Duodenal mucosa (tissue), 2 donors: ENCODE measurements around the gene NUDT6.
A peak's percentile ranks its signal among the peaks of the same experiment; 100 is the strongest.
"Not testable (repeated sequence)": the region's sequence is repeated elsewhere in the genome, so short reads cannot be mapped to it uniquely, and the experiment has no call there.

ENCODE experiments used
- H3K27ac ChIP-seq: one replicate; pipeline ENCODE4 v1.7.0; 2013; ENCODE audit warnings: low read depth, low read length
- H3K27me3 ChIP-seq, 2 donors: one replicate each; pipeline ENCODE4 v1.7.0; 2013; ENCODE audit warnings: low read length in 2 of 2, control low read depth in 1 of 2; ENCODE audit not compliant: insufficient read depth in 2 of 2, control insufficient read depth in 1 of 2
- H3K36me3 ChIP-seq, 2 donors: one replicate each; pipeline ENCODE4 v1.7.0; 2013; ENCODE audit warnings: low read length in 2 of 2, control low read depth in 1 of 2; ENCODE audit not compliant: insufficient read depth in 2 of 2, control insufficient read depth in 1 of 2
- H3K4me1 ChIP-seq, 2 donors: one replicate each; pipeline ENCODE4 v1.7.0; 2013; ENCODE audit warnings: low read length in 2 of 2, control low read depth in 1 of 2; ENCODE audit not compliant: insufficient read depth in 2 of 2, control insufficient read depth in 1 of 2
- H3K4me3 ChIP-seq, 2 donors: one replicate each; pipeline ENCODE4 v1.7.0; 2013; ENCODE audit warnings: low read length in 2 of 2, low read depth in 1 of 2
- H3K9ac ChIP-seq, 2 donors: one replicate each; pipeline ENCODE4 v1.7.0; 2013; ENCODE audit warnings: low read length in 2 of 2, low read depth in 1 of 2
- H3K9me3 ChIP-seq, 2 donors: one replicate each; pipeline ENCODE4 v1.7.0; 2013; ENCODE audit warnings: low read length in 2 of 2, control low read depth in 1 of 2; ENCODE audit not compliant: control insufficient read depth in 1 of 2

Gene NUDT6

DNA sequence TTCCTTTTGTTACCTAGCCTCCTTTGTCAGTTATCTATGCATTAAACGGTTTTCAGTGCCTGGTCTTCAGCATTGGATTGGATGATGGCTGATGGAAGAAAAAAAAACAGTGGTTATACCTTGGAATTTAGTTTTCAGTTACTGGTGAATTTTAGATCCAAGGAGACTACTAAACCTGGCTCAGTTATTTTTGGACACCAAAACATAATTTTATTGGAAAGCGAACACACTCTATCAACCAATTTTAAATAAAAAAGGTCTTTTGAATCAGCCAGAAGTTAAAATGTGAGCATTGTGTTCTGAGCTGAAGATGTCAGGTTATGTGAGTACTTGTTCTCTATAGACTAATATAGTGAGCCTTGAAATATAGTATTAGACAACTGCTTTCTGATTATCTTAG, 63.7 kb downstream of the NUDT6 start:
- H3K27me3 ChIP-seq: no peaks in the 10 kb centered on the region
- no peak overlapping the region for H3K9ac ChIP-seq
- no peak overlapping the region for H3K4me3 ChIP-seq
- H3K27ac ChIP-seq: no peak overlapping the region
- no peaks in the 10 kb centered on the region for H3K36me3 ChIP-seq
- H3K4me1 ChIP-seq: peaks cover 0 to 5% of the 10 kb centered on the region in 2 donors
- no peaks in the 10 kb centered on the region for H3K9me3 ChIP-seq

DNA sequence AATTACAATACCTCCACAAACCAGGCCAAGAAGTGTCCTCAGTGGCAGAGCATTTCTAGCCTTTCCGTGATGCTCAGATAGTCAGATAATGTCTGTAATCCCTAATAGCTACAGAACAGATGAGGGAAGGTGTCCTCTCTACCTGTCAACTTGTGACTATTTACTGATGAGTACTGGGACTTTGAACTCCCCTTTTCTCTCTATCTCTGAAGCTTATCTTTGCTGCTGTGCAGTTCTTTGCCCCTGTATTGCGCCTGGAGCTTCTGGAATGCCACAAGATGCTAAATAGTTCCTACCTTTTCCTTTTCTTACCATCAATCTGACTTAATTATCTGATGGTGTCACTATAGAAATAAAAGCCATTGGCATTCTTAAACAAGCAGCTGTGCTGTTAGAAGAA, 65.2 kb downstream of the NUDT6 start:
- no peaks in the 10 kb centered on the region for H3K9me3 ChIP-seq
- no peak overlapping the region for H3K9ac ChIP-seq
- H3K36me3 ChIP-seq: no peaks in the 10 kb centered on the region
- H3K27ac ChIP-seq: no peak overlapping the region
- no peaks in the 10 kb centered on the region for H3K27me3 ChIP-seq
- H3K4me3 ChIP-seq: no peak overlapping the region
- peaks cover 0 to 5% of the 10 kb centered on the region in 2 donors for H3K4me1 ChIP-seq

DNA sequence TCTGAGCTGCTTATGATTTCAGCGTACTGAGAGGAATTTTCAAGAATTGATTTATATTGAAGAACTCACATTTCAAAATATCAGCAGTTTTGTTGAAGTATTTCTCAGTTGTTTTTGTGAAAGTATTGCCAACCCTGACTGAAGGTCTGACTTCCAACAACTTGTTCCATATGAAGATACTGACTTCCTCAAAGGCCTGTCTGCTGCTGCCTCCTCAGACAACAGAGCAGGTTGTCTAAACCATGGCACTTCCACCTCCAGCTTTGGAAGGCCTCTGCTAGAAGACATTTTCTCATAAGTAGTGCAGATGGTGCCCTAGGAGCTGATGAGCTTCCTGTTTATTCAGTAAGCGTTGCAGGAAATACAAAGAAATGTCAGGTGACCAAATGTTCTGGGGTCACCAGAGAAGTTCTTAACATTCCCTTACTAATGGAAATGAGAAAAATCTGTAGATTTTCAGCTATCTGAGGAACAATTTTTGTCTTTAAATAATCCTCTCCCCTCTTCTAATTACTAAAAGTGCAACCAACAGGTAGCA, 67.0 kb downstream of the NUDT6 start:
- Histone ChIP-seq H3K4me1 (peaks cover 0 to 5% of the 10 kb centered on the region in 2 donors), H3K4me3 (no peak overlapping the region), H3K36me3 (no peaks in the 10 kb centered on the region), H3K9ac (no peak overlapping the region), H3K27ac (no peak overlapping the region), H3K9me3 (no peaks in the 10 kb centered on the region), H3K27me3 (no peaks in the 10 kb centered on the region)

DNA sequence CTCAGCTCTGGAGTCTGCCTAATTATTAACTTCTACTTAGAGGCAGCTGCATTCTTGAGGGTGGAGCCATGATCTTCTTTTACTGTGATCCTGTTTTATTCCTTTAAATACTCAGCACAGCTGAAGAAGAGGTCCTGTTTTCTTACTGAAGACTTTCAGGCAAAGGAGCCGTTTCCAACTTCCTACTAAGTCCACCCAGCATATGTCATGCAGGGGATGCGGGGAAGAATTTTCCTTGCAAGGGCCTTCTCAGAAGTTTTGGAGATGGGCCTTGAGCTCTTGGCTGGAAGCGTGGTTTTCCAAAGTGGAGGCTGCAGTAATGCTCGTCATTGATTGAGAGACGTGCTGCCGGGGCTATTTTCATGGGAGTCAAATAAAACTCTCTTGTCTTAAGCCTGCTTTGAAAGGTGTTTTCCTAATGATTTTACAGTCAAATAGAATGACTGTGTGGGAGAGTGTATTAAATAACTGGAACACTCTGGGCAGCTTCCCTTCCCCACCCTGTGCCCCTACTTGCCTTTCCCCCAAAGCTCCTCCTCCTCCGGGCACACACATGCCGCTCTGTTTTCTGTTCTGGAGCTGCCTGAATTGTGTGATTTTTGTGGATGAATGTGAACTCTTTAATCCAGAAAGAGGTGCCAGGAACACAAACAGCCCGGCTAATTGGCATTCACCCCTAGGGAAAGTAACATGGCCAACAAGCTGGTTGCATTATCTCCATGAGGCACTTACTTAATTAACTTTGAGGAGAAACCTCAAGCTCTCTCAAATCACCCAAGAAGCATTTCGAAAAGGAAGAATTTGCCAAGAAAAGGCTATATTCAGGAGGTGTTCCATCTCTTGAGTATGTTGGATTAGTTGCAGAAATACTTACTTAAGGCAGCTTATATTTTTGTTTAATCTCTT, 67.7 kb downstream of the NUDT6 start:
- no peak overlapping the region for H3K4me3 ChIP-seq
- no peaks in the 10 kb centered on the region for H3K9me3 ChIP-seq
- H3K36me3 ChIP-seq: no peaks in the 10 kb centered on the region
- peaks cover 0 to 5% of the 10 kb centered on the region in 2 donors for H3K4me1 ChIP-seq
- H3K27ac ChIP-seq: peak overlapping the region; percentile 45
- no peak overlapping the region for H3K9ac ChIP-seq
- H3K27me3 ChIP-seq: no peaks in the 10 kb centered on the region

DNA sequence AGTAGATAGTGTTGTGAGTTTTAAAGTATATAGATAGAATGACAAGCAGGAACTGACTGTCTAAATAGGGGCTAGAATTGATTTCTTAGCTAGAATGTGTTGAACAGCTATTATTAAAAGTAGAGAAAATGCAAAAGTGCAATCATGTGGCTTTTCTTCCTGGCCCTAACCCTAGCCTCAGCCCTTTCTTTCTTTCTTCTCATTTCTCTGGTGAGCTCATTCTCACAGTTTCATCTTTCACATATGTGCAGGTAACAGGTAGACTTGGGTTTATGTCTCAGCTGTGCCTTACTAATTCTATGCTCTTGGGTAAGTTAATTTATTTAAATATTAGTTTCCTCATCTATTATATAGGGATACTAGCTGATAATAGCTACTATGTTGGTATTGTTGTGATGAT, 70.8 kb downstream of the NUDT6 start:
- no peaks in the 10 kb centered on the region for H3K36me3 ChIP-seq
- no peak overlapping the region for H3K27ac ChIP-seq
- no peaks in the 10 kb centered on the region for H3K27me3 ChIP-seq
- H3K9ac ChIP-seq: no peak overlapping the region
- no peaks in the 10 kb centered on the region for H3K9me3 ChIP-seq
- H3K4me3 ChIP-seq: no peak overlapping the region
- peaks cover 0 to 5% of the 10 kb centered on the region in 2 donors for H3K4me1 ChIP-seq

DNA sequence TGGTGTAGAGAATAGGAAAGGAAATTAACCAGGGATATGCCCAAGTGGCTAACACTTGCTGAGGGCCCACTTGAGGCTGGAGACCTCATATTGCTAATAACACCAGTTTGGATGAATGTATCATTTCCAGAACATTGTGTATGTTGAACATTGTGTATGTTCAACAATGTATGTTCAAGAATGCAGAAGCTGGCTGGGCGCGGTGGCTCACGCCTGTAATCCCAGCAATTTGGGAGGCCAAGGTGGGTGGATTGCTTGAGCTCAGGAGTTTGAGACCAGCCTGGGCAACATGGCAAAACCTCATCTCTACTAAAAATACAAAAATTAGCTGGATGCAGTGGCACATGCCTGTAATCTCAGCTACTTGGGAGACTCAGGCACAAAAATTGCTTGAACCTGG, 72.6 kb downstream of the NUDT6 start:
- not testable (repeated sequence) for H3K36me3 ChIP-seq, H3K4me1 ChIP-seq, H3K27me3 ChIP-seq, H3K9ac ChIP-seq, H3K4me3 ChIP-seq, H3K27ac ChIP-seq, H3K9me3 ChIP-seq

DNA sequence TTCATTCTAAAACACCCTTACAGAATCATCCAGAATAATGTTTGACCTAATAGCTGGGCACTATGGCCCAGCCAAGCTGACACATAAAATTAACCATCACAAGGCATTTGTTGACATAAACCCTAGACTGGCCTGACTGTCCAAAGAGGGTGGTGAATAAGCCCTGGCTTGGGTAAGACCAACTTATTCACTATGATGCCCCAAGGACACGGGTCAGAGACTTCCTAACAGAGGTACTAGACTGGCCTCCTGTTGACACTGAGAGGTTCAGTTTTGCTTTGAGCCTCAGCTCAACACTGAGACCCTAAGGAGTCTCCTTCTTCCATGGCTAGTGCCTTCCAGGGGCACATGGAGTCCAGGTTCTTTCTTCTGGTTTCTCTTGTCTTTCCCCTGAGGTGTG, 74.5 kb downstream of the NUDT6 start:
- H3K4me3 ChIP-seq: no peak overlapping the region
- H3K4me1 ChIP-seq: no peaks in the 10 kb centered on the region
- no peak overlapping the region for H3K9ac ChIP-seq
- no peaks in the 10 kb centered on the region for H3K27me3 ChIP-seq
- H3K9me3 ChIP-seq: no peaks in the 10 kb centered on the region
- H3K27ac ChIP-seq: no peak overlapping the region
- H3K36me3 ChIP-seq: no peaks in the 10 kb centered on the region

DNA sequence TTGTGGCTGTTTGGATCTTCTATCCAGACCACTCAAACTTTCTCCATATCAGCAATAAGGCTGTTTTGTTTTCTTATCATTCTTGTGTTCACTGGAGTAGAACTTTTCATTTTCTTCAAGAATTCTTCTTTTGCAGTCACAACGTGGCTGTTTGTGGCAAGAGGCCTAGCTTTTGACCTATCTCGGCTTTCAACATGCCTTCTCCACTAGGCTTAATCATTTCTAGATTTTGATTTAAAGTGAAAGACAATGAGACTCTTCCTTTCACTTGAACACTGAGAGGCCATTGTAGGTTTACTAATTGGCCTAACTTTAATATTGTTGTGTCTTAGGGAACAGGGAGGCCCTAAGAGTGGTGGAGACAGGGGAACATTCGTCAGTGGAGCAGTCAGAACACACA, 76.6 kb downstream of the NUDT6 start:
- Histone ChIP-seq H3K27ac (no peak overlapping the region), H3K27me3 (no peaks in the 10 kb centered on the region), H3K4me1 (no peaks in the 10 kb centered on the region), H3K36me3 (no peaks in the 10 kb centered on the region), H3K9ac (no peak overlapping the region), H3K4me3 (no peak overlapping the region), H3K9me3 (no peaks in the 10 kb centered on the region)

DNA sequence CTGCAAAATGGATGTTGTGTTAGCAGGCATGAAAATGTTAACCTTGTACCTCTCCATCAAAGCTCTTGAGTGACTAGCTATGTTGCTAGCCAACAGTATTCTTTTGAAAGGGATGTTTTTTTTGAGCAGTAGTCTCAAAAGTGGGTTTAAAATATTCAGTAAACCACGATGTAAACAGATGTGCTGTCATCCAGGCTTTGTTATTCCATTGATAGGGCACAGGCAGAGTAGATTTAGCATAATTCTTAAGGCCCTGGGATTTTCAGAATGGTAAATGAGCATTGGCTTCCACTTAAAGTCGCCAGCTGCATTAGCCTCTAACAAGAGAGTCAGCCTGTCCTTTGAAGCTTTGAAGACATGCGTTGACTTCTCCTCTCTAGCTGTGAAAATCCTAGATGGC, 77.3 kb downstream of the NUDT6 start:
- Histone ChIP-seq H3K4me3 (no peak overlapping the region), H3K4me1 (no peaks in the 10 kb centered on the region), H3K36me3 (no peaks in the 10 kb centered on the region), H3K9me3 (no peaks in the 10 kb centered on the region), H3K27ac (no peak overlapping the region), H3K9ac (no peak overlapping the region), H3K27me3 (no peaks in the 10 kb centered on the region)

DNA sequence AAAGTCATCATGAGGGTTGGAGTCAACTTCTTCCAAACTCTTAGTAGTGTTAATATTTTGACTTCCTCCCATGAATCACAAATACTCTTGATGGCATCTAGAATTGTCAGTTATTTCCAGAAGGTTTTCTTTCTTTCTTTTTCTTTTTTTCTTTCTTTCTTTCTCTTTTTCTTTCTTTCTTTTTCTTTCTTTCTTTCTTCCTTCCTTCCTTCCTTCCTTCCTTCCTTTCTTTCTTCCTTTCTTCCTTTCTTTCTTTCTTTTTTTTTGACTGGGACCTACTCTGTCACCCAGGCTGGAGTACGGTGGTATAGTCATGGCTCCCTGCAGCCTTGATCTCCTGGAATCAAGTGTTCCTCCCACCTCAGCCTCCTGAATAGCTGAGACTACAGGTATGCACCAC, 78.0 kb downstream of the NUDT6 start:
- H3K4me3 ChIP-seq, H3K9ac ChIP-seq, H3K27ac ChIP-seq, H3K9me3 ChIP-seq, H3K4me1 ChIP-seq, H3K27me3 ChIP-seq, H3K36me3 ChIP-seq: not testable (repeated sequence)
